Measurements from ENCODE around the gene SLC35D2.

The SLC35D2 gene

DNA sequence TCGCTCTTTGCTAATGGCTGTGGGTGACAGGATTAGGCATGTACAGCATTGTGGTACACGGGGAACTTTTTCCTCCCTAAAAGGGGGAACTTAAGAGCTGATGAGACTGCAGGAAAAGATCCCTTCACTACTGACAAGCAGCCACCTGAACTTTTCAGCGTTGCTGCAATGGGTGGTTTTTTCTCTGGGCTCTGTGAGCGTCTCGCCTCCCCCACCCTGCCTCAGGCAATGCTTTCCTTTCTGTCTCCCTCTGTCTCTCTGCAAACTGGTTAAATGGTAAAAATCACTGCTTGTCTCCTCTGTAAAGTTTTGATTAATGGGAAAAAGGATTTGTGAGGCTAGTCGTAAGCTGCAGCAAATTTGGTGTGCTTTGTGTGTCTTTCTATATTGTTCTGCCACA lies 101.9 kb downstream of the SLC35D2 start:
- H3K27ac ChIP-seq: no peak overlapping the region
- no peak for DNase-seq (ENCODE audit: low spot score)
- TF ChIP-seq, protein P1, sequence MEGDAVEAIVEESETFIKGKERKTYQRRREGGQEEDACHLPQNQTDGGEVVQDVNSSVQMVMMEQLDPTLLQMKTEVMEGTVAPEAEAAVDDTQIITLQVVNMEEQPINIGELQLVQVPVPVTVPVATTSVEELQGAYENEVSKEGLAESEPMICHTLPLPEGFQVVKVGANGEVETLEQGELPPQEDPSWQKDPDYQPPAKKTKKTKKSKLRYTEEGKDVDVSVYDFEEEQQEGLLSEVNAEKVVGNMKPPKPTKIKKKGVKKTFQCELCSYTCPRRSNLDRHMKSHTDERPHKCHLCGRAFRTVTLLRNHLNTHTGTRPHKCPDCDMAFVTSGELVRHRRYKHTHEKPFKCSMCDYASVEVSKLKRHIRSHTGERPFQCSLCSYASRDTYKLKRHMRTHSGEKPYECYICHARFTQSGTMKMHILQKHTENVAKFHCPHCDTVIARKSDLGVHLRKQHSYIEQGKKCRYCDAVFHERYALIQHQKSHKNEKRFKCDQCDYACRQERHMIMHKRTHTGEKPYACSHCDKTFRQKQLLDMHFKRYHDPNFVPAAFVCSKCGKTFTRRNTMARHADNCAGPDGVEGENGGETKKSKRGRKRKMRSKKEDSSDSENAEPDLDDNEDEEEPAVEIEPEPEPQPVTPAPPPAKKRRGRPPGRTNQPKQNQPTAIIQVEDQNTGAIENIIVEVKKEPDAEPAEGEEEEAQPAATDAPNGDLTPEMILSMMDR (IDR thresholded peaks at IDR 0.05): no peak
- H3K4me3 ChIP-seq: no peak overlapping the region

DNA sequence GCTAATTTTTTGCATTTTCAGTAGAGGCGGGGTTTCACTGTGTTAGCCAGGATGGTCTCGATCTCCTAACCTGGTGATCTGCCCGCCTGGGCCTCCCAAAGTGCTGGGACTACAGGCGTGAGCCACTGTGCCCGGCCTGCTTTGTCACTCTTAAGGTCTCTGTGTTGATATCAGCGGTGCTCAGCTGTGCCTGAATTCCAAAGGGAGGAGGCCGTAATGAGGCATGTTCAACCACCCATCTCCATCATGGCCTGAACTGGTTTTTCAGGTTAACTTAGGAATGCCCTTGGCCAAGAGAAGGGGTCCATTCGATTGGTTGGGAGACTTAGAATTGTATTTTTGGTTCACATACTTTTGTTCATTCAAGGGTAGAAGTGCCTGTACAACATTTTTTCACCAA lies 103.6 kb downstream of the SLC35D2 start:
- TF ChIP-seq, protein P1 (IDR thresholded peaks at IDR 0.05): no peak
- DNase-seq (ENCODE audit: low spot score): no peak
- H3K27ac ChIP-seq: no peak overlapping the region
- H3K4me3 ChIP-seq: no peak overlapping the region

DNA sequence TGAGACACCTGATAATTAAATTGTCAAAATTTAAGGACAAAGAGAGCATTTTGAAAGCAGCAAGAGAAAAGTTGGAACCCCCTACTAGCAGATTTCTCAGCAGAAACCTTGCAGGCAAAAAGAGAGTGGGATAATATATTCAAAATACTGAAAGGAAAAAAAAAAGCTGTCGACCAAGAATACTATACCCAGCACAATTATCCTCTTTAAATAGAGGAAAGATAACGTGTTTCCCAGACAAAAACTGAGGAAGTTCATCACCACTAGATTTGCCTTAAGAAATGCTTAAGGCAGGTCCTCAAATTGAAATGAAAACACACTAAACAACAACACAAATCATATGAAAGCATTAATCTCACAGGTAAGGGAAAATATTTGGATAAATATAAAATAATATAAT lies 108.6 kb downstream of the SLC35D2 start:
- DNase-seq (ENCODE audit: low spot score): no peak
- TF ChIP-seq, protein P1 (IDR thresholded peaks at IDR 0.05): no peak
- Histone ChIP-seq H3K27ac (no peak overlapping the region), H3K4me3 (no peak overlapping the region)
